Stomach (tissue), 9 donors: Measurements from ENCODE around the gene CNTNAP5. TPM values are rescaled to one million over a fixed set of nuclear protein-coding genes. Genes with fewer than 3 reads are reported as not detected.

Source experiments
- DNase-seq, 2 donors: peaks; one replicate each; pipeline versions ENCODE4 v3.0.0 to v3.0.0-alpha.2; 2013 to 2019
- H3K27ac ChIP-seq, 5 donors: fragments of 200-600 bp in 4 of 5; sonication (generic) in 4 of 5; one replicate each; pipeline ENCODE4 v1.5.1; 2013 to 2019; ENCODE audit warnings: mild to moderate bottlenecking in 1 of 5, moderate library complexity in 1 of 5
- H3K27me3 ChIP-seq, 3 donors: fragments of 200-600 bp; sonication (generic); one replicate each; pipeline ENCODE4 v1.5.1; 2017 to 2019; ENCODE audit warnings: mixed run types in 1 of 3
- H3K36me3 ChIP-seq, 4 donors: fragments of 200-600 bp; sonication (generic); 1 replicate in 3 of 4; 2 replicates in 1 of 4; pipeline ENCODE4 v1.5.1; 2016 to 2019
- H3K4me1 ChIP-seq, 4 donors: fragments of 200-600 bp; sonication (generic); one replicate each; pipeline ENCODE4 v1.5.1; 2016 to 2019
- H3K4me3 ChIP-seq, 4 donors: fragments of 200-600 bp; sonication (generic) in 3 of 4; one replicate each; pipeline ENCODE4 v1.5.1; 2016 to 2019; ENCODE audit warnings: mild to moderate bottlenecking in 1 of 4
- H3K9me3 ChIP-seq, 4 donors: fragments of 200-600 bp; sonication (generic); one replicate each; pipeline ENCODE4 v1.5.1; 2016 to 2019
- CTCF ChIP-seq, 7 experiments: fragments of 450-650 bp in 4 of 7; fragments of 200-600 bp in 3 of 7; sonication (generic) in 3 of 7; IDR thresholded peaks; one replicate each; pipeline ENCODE4 v1.5.1; 2016 to 2019; ENCODE audit warnings: antibody characterized with exemption in 7 of 7, control low read depth in 2 of 7, mild to moderate bottlenecking in 1 of 7
- EP300 ChIP-seq: sonication (generic); formaldehyde crosslinking; IDR thresholded peaks from one replicate; pipeline ENCODE4 v1.6.1; 2017; ENCODE audit warnings: antibody characterized with exemption
- POLR2A ChIP-seq, 4 donors: fragments of 450-650 bp; IDR thresholded peaks; one replicate each; pipeline ENCODE4 v1.6.1; 2016; ENCODE audit warnings: antibody characterized with exemption in 4 of 4, control low read depth in 2 of 4, mild to moderate bottlenecking in 1 of 4, moderate library complexity in 1 of 4
- POLR2AphosphoS5 ChIP-seq, 3 donors: sonication (generic); formaldehyde crosslinking; IDR thresholded peaks; one replicate each; pipeline ENCODE4 v1.6.1; 2016; ENCODE audit warnings: antibody characterized with exemption in 3 of 3
- WGBS, 5 donors: extraction: QIAGEN DNeasy Blood & Tissue Kit in 3 of 5; methylation state at CpG; one replicate each; pipeline versions ENCODE4 v1.1.5 to v1.1.7; 2013 to 2018; 5-methylcytosine and 5-hydroxymethylcytosine counted together
- intact Hi-C: fragments of 100-400 bp; cut with DNase I; formaldehyde crosslinking; loops from one replicate; pipeline ENCODE4 v1.15.1; 2023; ENCODE audit warnings: low total_unique reads
- polyA plus RNA-seq, 3 donors: library from polyadenylated mRNA; stranded (reverse); fragments of 200-250 nt; gene quantifications; one replicate each; pipeline ENCODE4 v1.2.3, GENCODE V29; 2013
- total RNA-seq, 5 donors: library from RNA; depleted of rRNA; stranded (reverse); fragments of >200 nt; gene quantifications; one replicate each; pipeline versions ENCODE4 v1.1.0 to v1.2.3, GENCODE V29; 2014 to 2016
- donor health status: healthy with polysubstance abuse.
- donor health status: Bipolar disorder and iron deficiency.
- donor health status: healthy.

The CNTNAP5 gene
- total and polyA plus RNA-seq, 8 donors = 1.3 TPM; not detected in 7

- 73 to 86% (median 84%) methylated on average over 5 of the region's 5 CpGs for WGBS, 5 donors
- Histone ChIP-seq H3K4me3 (no peak overlapping the region), H3K36me3 (no peaks in the 10 kb centered on the region), H3K27ac (no peak overlapping the region), H3K4me1 (no peaks in the 10 kb centered on the region), H3K27me3 (no peaks in the 10 kb centered on the region), H3K9me3 (no peaks in the 10 kb centered on the region)
- intact Hi-C loops = no loop called here
- no peak for DNase-seq
- no peak for TF ChIP-seq POLR2A (IDR thresholded peaks at IDR 0.05)
- TF ChIP-seq CTCF (IDR thresholded peaks at IDR 0.05) = no peak
- no peak for TF ChIP-seq POLR2AphosphoS5 (IDR thresholded peaks at IDR 0.05)
- TF ChIP-seq EP300 = no peak
Measured at GRCh38 chr2:124664363-124664762, 639.3 kb downstream of the CNTNAP5 start.

- intact Hi-C loops = no loop called here
- H3K4me1 ChIP-seq = no peaks in the 10 kb centered on the region
- no peak overlapping the region for H3K27ac ChIP-seq
- 56 to 76% (median 71%) methylated on average over 2 of the region's 2 CpGs for WGBS, 5 donors
- peak in 1 of 2 donors; percentile 6 for DNase-seq
- no peaks in the 10 kb centered on the region for H3K36me3 ChIP-seq
- no peaks in the 10 kb centered on the region for H3K9me3 ChIP-seq
- H3K27me3 ChIP-seq = no peaks in the 10 kb centered on the region
- TF ChIP-seq EP300 (no peak), POLR2A (IDR thresholded peaks at IDR 0.05) (no peak), CTCF (IDR thresholded peaks at IDR 0.05) (no peak), POLR2AphosphoS5 (IDR thresholded peaks at IDR 0.05) (no peak)
- no peak overlapping the region for H3K4me3 ChIP-seq
Measured at GRCh38 chr2:124666976-124667375, 641.9 kb downstream of the CNTNAP5 start.

- WGBS, 5 donors = 49 to 79% (median 64%) methylated on average over 2 of the region's 2 CpGs
- intact Hi-C loops = no loop called here
Measured at GRCh38 chr2:124668161-124668560, 643.1 kb downstream of the CNTNAP5 start.

GRCh38 chr2:124670187-124670586 lies 645.1 kb downstream of the CNTNAP5 start:
- H3K27me3 ChIP-seq = no peaks in the 10 kb centered on the region
- TF ChIP-seq EP300 (no peak), POLR2A (IDR thresholded peaks at IDR 0.05) (no peak), CTCF (IDR thresholded peaks at IDR 0.05) (no peak), POLR2AphosphoS5 (IDR thresholded peaks at IDR 0.05) (no peak)
- H3K9me3 ChIP-seq = peaks cover 0 to 3% (median 0%) of the 10 kb centered on the region in 4 donors
- H3K4me1 ChIP-seq = no peaks in the 10 kb centered on the region
- DNase-seq = no peak
- H3K4me3 ChIP-seq = no peak overlapping the region
- H3K27ac ChIP-seq = no peak overlapping the region
- H3K36me3 ChIP-seq = no peaks in the 10 kb centered on the region
- intact Hi-C loops = no loop called here

More at GRCh38 chr2:124668161-124668560, 643.1 kb downstream of the CNTNAP5 start:
- Histone ChIP-seq H3K4me1 (no peaks in the 10 kb centered on the region), H3K27me3 (no peaks in the 10 kb centered on the region), H3K36me3 (no peaks in the 10 kb centered on the region), H3K9me3 (peaks cover 0 to 3% (median 0%) of the 10 kb centered on the region in 4 donors), H3K4me3 (no peak overlapping the region), H3K27ac (no peak overlapping the region)
- TF ChIP-seq CTCF (IDR thresholded peaks at IDR 0.05) (no peak), POLR2A (IDR thresholded peaks at IDR 0.05) (no peak), EP300 (no peak), POLR2AphosphoS5 (IDR thresholded peaks at IDR 0.05) (no peak)
- peak in 1 of 2 donors; percentile 5 for DNase-seq
